ENCODE data around the gene RBM14. TPM values are rescaled to one million over a fixed set of nuclear protein-coding genes. Genes with fewer than 3 reads are reported as not detected.
A peak's percentile ranks its signal among the peaks of the same experiment; 100 is the strongest.

Gene RBM14
- total and polyA plus RNA-seq, 9 of the 15 experiments (the other 6 are each of a cell fraction or from before 2014, with no cell fraction given), result 5.5 to 131 (median 42.6) TPM

GRCh38 chr11:66646828-66647227, 30.4 kb downstream of the RBM14 start:
- Histone ChIP-seq H3K9me3 (replicated peaks; ENCODE audit: control insufficient read depth, insufficient read depth, low read depth, low read length) (no peaks in the 10 kb centered on the region), H3K9ac (ENCODE audit: insufficient read depth in 1 of 2, low read depth in 2 of 2, low read length in 2 of 2) (no peak overlapping the region), H3K27ac (ENCODE audit: extremely low read depth, low read depth, low read length) (no peak overlapping the region), H2AFZ (ENCODE audit: low read depth, low read length) (no peak overlapping the region), H3K4me1 (replicated peaks in 1 of 2; ENCODE audit: control insufficient read depth in 2 of 2, insufficient read depth in 2 of 2, low read length in 2 of 2) (peaks cover 4 to 9% of the 10 kb centered on the region in 2 experiments), H3K36me3 (ENCODE audit: control insufficient read depth, insufficient read depth, low read length) (peaks cover 87% of the 10 kb centered on the region), H3K79me2 (ENCODE audit: control insufficient read depth, insufficient read depth, low read length) (peaks cover 92% of the 10 kb centered on the region), H3K4me2 (ENCODE audit: insufficient read depth, low read length) (no peak overlapping the region), H3K9me1 (ENCODE audit: control insufficient read depth, insufficient read depth, low read length) (no peaks in the 10 kb centered on the region), H3K4me3 (no peak overlapping the region), H4K20me1 (replicated peaks; ENCODE audit: control insufficient read depth, insufficient read depth, low read length) (peaks cover 48% of the 10 kb centered on the region), H3K27me3 (ENCODE audit: control insufficient read depth in 2 of 2, insufficient read depth in 2 of 2, low read length in 2 of 2) (no peaks in the 10 kb centered on the region)
- intact Hi-C loops (cut with micrococcal nuclease), result no loop called here
- in situ Hi-C loops (cut with MboI), result no loop called here
- DNase-seq (ENCODE audit: extremely low read depth in 1 of 4, low spot score in 3 of 4) (no peak), FAIRE-seq (no peak), ATAC-seq (no peak)
- CTCF ChIA-PET (ENCODE audit: low intra/inter-chr PET ratio), result no interaction called here
- WGBS (ENCODE audit: insufficient coverage, low coverage, missing lambda C conversion rate), result 90% methylated on average over 4 of the region's 4 CpGs
- TF ChIP-seq SIN3A (IDR thresholded peaks at IDR 0.05; ENCODE audit: borderline replicate concordance in 2 of 2, control insufficient read depth in 1 of 2, low read depth in 2 of 2, low read length in 2 of 2) (no peak), SUPT5H (IDR thresholded peaks at IDR 0.05) (0 out of 2 replicates have a peak, but pooled peaks have one; percentile 19), POLR2A (conservative IDR thresholded peaks at IDR 0.05) (peak; percentile 14; the same call in 1 of the 2 replicates), POLR2AphosphoS5 (IDR thresholded peaks at IDR 0.05; ENCODE audit: control insufficient read depth, insufficient read depth, low read depth, low read length) (peak; percentile 60; the same call in 1 of the 2 replicates)
- POLR2A ChIA-PET, result interaction anchor here (0.7 to 26.4 kb wide), 6 partner anchors 7 to 114 kb away, joined by 4 to 387 read pairs (median 46); partner anchors contain the start of genes RBM14 and RBM4
- BruUV-seq (replicated peaks), result no TSS peak

- FAIRE-seq, result no peak
- Histone ChIP-seq H3K27ac (ENCODE audit: extremely low read depth, low read depth, low read length) (no peak overlapping the region), H3K9me3 (replicated peaks; ENCODE audit: control insufficient read depth, insufficient read depth, low read depth, low read length) (no peaks in the 10 kb centered on the region), H3K79me2 (ENCODE audit: control insufficient read depth, insufficient read depth, low read length) (peaks cover 84% of the 10 kb centered on the region), H4K20me1 (replicated peaks; ENCODE audit: control insufficient read depth, insufficient read depth, low read length) (peaks cover 24% of the 10 kb centered on the region), H3K4me2 (ENCODE audit: insufficient read depth, low read length) (no peak overlapping the region), H3K4me1 (replicated peaks in 1 of 2; ENCODE audit: control insufficient read depth in 2 of 2, insufficient read depth in 2 of 2, low read length in 2 of 2) (peaks cover 0 to 9% of the 10 kb centered on the region in 2 experiments; a peak in 2 of 5 replicates), H3K36me3 (ENCODE audit: control insufficient read depth, insufficient read depth, low read length) (peaks cover 66% of the 10 kb centered on the region), H3K27me3 (ENCODE audit: control insufficient read depth in 2 of 2, insufficient read depth in 2 of 2, low read length in 2 of 2) (no peaks in the 10 kb centered on the region), H3K9ac (ENCODE audit: insufficient read depth in 1 of 2, low read depth in 2 of 2, low read length in 2 of 2) (no peak overlapping the region), H2AFZ (ENCODE audit: low read depth, low read length) (no peak overlapping the region), H3K4me3 (no peak overlapping the region), H3K9me1 (ENCODE audit: control insufficient read depth, insufficient read depth, low read length) (no peaks in the 10 kb centered on the region)
- POLR2A ChIA-PET, result interaction anchor here (1.1 to 26.4 kb wide), 6 partner anchors 10 to 166 kb away, joined by 3 to 387 read pairs (median 44); partner anchors contain the start of genes RBM14, RBM4 and RBM4B
- in situ Hi-C loops (cut with MboI), result no loop called here
- 96% methylated on average over 5 of the region's 5 CpGs for WGBS (ENCODE audit: insufficient coverage, low coverage, missing lambda C conversion rate)
- no peak for DNase-seq (ENCODE audit: extremely low read depth in 1 of 4, low spot score in 3 of 4)
- no peak for ATAC-seq
- intact Hi-C loops (cut with micrococcal nuclease), result no loop called here
- CTCF ChIA-PET (ENCODE audit: low intra/inter-chr PET ratio), result no interaction called here
- BruUV-seq (replicated peaks), result no TSS peak
- TF ChIP-seq HMGXB4 (CRISPR knock-in tag; IDR thresholded peaks at IDR 0.05), result no peak
- no peak for TF ChIP-seq ZC3H11A (IDR thresholded peaks at IDR 0.05; ENCODE audit: low read depth, low read length)
- TF ChIP-seq ILK (tag; IDR thresholded peaks at IDR 0.05; ENCODE audit: borderline replicate concordance, low read depth), result no peak
- TF ChIP-seq ZBTB7A (IDR thresholded peaks at IDR 0.05; ENCODE audit: borderline replicate concordance, control insufficient read depth, low read depth, low read length), result no peak
- no peak for TF ChIP-seq TFE3 (CRISPR knock-in tag; IDR thresholded peaks at IDR 0.05)
- no peak for TF ChIP-seq HMG20B (CRISPR knock-in tag; IDR thresholded peaks at IDR 0.05)
- TF ChIP-seq CCNT2 (IDR thresholded peaks at IDR 0.05; ENCODE audit: borderline replicate concordance, extremely low read depth, insufficient read length, low read depth, low read length), result no peak
Measured at GRCh38 chr11:66649903-66650302, 33.5 kb downstream of the RBM14 start.

Measured in K562 (cell line).